Measurements from ENCODE around the gene RCAN3.

DNA sequence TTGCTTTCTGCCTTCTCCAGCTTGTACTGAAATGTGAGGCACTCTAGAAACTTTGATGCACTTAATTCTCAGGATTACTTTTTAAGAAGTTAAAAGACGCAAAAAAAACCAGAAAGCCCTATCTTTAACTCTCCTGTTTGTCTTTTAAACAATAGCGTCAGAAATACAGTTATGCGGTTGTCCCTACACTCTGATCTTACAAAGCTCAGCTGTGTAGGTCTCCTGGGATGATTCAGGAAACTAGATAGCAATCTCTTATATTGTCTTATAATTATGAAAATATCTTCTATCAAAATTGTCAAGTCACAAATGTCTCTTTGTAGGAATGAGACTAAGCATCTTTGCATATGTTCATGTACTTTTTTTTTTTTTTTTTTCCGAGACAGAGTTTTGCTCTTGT, 26.9 kb upstream of the RCAN3 start:
- no peak for TF ChIP-seq ZNF274 (IDR thresholded peaks at IDR 0.05; ENCODE audit: low read depth, low read length)
- TF ChIP-seq SUZ12 (IDR thresholded peaks at IDR 0.05; ENCODE audit: extremely low read depth, insufficient read depth, insufficient read length), result no peak
- TF ChIP-seq YY1 (IDR thresholded peaks at IDR 0.05; ENCODE audit: insufficient read depth, insufficient read length), result no peak

All from NT2/D1 (cell line).